ENCODE measurements around the gene ANXA6.

The ANXA6 gene

DNA sequence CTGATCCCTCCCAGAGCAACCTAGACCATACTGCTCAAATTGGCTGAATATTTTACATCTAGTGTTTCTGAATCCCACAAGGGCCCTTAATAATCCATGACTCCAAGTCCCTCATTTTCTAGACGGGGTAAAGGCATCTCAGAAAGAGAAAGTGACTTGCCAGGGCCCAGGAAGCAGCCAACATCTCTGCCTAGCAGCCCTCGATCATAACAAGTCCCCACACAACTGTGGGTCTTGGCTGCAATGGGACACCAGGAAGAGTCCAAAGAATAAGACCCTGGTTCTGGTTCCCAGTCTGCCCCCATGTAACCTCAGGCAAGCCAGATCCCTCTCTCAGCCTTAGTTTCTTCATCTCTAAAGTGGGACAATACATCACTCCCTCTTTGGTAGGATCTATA lies 6.3 kb downstream of the ANXA6 start:
- DNase-seq: no peak

GRCh38 chr5:151150471-151151262 lies 6.9 kb downstream of the ANXA6 start:
- no peak for DNase-seq

GRCh38 chr5:151148583-151148982 lies 9.0 kb downstream of the ANXA6 start:
- no peak for DNase-seq

DNA sequence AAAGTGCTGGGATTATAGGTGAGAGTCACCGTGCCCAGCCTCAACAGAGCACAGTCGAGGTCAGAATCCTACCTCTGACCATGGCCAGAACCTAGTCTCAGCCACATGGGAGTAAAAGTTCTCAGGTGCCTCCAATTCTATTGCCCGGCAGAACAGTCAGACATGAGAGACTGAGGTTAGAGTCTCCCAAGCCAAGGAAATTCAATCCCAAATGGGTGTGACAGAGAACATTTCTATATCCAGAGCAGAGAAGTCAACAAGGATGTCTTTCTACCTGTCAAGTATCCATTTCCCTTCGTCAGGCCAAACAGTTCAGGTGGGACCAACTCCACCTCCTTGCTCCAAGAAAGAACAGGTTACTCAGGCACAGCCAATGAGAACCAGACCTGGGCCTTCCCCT lies 10.5 kb downstream of the ANXA6 start:
- no peak for DNase-seq

DNA sequence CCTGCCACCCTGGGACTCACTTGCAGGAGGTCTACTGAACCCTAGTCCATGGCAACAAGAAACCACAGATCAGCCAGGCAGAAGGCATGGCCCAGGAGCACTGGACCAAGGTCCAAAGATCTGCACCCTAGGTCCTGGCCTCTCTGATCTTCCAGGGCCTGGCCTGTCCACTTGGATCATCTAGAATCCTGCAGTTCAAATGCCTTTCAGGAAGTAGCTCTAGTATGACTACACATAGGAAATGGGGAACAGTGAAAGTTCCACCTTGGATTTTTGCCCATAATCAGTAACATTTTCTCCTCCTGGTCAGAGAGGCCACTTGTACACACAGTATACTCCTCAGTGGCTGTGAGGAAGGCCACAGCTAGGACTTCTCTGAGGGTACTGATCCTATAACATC lies 11.5 kb downstream of the ANXA6 start:
- DNase-seq: no peak

DNA sequence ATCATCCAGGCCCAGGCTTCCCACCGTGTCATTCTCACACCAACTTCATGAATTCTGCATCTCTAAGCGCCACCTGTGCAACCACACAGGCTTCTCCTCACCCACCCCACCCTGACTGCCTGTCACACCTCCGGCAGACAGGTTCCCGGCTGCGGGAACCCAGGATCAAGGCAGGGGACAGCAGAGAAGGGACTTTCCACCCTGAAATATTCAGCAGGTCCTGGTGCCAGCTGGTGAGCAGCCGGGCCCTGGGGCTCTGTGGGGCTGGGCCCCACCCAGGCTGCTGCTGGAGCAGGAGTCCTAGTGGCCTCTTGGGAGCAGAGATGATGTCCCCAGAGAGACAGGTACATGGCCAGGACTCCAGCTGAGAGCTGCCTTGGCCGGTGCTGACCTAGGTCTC lies 12.7 kb downstream of the ANXA6 start:
- no peak for DNase-seq

GRCh38 chr5:151144275-151144674 lies 13.3 kb downstream of the ANXA6 start:
- DNase-seq: no peak

- no peak for DNase-seq
Measured at GRCh38 chr5:151143645-151144044, 13.9 kb downstream of the ANXA6 start.

DNA sequence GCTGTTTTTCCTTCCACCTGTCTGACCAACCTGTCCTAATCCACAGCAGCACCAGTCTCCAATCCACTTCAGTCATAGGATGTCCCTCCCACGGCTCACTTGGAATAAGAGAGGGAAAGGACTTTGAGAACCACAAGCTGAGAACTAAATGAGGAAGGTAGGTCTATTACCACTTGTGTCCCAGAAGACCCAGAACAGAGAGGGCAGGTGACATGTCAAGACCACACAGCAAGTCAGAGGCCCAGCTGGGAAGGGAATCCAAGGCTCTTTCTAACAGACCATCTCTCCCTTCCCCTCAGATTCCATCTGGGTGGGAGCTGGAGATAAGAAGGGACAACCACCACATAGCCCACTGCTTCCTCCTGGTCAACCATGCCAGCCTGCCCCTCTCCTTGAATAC lies 14.6 kb downstream of the ANXA6 start:
- no peak for DNase-seq

DNA sequence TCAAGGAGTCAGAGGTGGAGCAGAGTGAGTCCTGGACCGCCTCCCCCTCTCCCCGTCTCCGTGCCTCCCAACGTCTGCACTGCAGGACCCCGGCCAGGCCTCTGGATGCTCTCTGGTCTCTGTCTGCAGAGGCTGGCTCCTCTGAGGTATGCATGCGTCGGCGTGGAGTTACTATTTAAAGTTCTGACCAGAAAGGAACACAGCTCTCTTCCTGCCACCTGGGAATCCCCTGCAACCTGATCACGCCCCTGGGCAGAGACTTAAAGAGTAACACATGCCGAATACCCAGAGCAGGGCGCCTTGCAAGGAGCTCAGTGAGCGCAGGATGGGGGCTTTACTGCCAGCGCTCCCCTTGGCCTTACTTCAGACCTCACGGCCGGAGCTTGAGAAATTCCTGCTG lies 16.0 kb downstream of the ANXA6 start:
- DNase-seq: no peak

DNA sequence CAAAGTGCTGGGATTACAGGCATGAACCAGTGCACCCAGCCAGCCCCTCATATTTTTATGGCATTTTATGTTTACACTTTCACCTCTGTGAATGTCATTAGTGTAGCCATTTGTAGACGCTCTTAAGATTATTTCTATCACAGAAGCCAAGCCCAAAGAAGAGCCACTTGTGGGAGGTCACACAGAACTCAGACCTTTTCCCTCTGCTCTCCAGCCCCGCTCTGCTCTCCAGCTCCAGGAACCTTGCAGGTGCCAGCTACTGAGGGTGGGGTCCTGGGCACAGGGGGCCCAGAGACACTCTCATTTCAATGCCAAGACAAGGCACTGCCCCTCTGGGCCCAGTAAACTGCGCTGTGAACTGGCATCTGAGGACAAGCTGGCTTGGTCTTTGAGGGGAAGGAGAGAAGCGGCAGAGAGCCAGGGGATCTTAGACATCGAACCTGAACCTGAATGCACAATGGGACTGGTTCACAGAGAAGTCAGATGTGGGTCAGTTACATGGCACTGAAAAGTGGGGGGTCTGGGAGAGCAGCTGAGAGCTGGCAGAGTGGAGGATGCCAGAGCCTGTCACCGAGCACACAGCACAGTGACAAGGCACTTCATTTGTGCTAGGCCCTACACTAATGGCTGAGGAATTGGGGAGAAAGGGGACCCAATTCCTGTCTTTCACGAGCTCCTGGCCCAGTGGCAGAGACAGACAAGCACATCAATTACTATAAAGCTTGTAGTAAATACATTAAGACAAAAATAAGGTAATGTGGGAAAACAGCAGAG lies 16.7 kb downstream of the ANXA6 start:
- no peak for DNase-seq

GRCh38 chr5:151139646-151140045 lies 17.9 kb downstream of the ANXA6 start:
- DNase-seq: no peak

DNA sequence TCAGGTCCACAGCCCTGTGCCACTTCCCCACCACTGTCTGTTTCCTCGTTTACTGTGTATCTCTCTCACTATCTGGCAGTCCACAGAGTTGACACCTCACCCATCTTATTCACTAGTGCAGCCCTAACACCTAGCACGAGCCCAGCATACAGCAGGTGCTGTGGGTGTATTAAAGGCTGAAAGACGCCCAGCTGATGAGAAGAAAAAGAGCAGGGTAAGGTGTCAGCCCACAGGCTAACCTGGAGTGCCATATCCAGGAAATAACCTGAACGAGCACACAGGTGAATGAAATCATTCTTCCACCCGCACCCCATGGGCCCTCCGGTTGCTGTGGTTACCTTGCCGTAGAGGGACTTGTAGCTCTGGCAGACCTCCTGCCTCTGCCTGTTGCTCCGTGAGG lies 18.6 kb downstream of the ANXA6 start:
- no peak for DNase-seq

- DNase-seq: no peak
Measured at GRCh38 chr5:151138114-151138513, 19.5 kb downstream of the ANXA6 start.

DNA sequence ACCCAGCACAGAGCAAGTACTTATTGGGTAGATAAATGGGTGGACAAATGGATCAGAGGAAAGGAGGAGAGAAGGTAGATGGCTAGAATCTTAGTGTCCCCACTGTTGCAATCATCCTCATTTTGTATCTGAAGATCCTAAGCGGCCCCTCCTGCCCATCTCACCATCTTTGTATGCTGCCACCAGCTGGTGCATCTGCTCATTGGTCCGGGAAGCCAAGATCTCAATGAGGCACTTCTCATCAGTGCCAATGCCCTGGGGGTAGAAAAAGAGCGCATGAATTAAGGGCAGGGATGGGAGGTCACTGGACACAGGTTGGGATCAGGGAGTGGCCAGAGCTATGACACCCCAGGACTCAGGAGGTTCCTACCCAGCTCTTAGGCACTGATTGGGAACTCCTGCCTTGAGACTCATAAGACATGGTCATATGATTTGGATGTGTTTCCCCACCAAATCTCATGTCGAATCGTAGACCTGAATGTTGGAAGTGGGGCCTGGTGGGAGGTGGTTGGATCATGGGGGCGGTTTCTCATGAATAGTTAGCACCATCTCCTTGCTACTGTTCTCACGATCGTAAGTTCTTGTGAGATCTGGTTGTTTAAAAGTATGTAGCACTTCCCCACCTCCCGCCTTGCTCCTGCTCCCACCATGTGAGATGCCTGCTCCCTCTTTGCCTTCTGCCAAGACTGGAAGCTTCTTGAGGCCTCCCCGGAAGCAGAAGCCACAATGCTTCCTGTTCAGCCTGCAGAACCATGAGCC lies 20.3 kb downstream of the ANXA6 start:
- DNase-seq: no peak

DNA sequence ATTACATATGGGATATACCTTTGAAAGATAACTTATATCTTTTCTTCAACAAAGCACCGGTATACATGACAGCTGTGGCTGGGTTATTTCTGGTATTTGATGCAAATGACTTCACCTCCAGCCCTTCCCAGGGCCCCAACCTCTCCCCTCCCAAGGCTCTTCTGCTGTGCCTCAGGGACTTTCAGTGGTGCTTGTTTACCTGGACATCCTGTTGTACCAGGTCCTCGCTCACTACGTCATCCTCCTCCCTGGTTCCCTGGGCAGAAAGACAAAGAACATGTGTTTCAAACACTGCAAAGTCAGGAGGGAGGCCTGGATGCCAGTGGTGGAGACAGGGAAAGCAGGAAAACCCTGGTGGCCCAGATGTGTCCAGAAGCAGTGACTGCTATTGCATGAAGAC lies 23.4 kb downstream of the ANXA6 start:
- DNase-seq: no peak

DNA sequence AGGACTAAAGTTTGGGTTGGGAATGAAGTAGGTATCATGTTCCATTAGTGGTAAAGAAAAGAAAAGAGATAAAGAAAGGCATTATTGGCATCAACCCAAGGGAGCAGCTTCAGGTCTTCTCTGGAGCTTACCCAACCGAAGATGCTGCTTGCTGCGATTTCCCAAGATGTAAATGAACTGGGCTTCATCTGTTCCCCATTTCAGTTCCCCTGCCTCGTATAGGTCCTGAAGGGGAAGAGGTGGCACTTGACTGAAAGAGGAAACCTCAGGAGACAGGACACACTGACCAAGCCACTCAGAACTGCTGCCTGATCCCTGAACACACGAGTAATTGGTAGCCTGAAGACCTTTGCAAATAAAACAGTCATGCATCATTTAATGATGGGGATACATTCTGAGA lies 24.6 kb downstream of the ANXA6 start:
- no peak for DNase-seq

- no peak for DNase-seq
Measured at GRCh38 chr5:151130922-151131891, 26.4 kb downstream of the ANXA6 start.

DNA sequence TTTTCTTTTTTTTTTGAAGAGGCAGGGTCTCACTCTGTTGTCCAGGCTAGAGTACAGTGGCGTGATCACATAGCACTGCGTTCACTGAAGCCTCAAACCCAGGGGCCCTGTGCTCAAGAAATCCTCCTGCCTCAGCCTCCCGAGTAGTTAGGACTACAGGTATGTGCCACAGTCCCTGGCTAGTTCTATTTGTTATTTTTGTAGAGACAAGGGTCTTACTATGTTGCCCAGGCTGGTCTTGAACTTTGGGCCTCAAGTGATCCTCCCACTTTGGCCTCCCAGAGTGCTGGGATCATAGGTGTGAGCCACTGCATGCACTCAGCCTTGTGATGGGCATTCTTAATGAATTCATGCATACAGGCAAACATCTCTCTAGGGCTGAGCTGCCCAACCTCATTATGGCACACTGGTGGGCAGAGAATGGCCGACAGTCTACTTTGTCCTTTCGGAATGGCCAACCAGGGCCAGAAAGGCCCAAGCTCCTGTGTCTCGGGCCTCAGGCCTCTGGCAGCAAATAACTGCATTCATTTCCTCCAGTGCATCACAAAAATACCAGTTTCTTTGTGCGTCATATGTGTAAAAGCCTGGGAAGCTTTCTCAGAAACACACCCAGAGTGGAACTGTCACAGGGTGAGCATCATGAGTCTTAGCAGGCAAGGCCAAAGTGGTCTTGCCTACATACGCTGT lies 27.2 kb downstream of the ANXA6 start:
- DNase-seq: no peak

DNA sequence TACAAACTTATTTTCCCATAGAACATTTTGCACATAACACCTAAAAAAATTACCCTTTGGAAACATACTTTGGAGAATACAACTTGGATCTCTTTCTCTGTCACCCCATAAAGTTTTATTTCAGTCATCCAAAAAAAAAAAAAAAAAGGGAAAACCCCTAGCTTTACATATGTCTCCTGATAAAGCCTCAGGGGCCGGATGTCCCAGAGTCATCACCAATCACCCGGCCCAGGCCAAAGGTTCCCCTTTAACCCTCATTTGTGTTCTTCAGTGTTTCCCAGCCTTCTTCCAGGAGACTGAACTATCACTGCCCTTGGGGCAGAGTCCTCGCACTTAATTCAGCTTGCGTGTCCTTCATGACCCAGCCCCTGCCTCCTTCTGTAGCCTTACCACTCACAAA lies 28.8 kb downstream of the ANXA6 start:
- no peak for DNase-seq

- no peak for DNase-seq
Measured at GRCh38 chr5:151127926-151128325, 29.7 kb downstream of the ANXA6 start.

DNA sequence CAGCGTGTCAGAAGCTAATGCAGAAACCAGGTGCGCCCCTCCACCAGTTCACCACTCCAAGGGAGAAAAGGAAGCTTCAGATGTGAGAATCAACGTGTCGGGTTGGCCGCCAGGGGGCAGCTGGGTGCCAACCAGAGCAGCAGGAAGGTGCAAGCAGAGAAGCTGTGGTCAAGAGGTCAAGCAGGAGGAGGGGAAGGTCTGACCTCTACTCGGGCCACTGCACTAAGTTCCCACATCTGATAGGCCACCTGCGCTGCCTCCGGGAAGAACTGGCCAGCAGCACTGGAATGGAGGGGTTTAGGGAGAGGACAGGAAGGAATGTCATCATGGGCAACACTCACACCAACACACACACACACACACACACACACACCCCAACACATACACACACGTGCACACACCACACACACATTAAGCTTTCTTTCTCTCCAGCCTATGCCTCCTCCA lies 31.4 kb downstream of the ANXA6 start:
- DNase-seq: peak; percentile 2
